ENCODE data around the gene VEZT. TPM values are rescaled to one million over a fixed set of nuclear protein-coding genes. Genes with fewer than 3 reads are reported as not detected.
"Not testable (repeated sequence)": the region's sequence is repeated elsewhere in the genome, so short reads cannot be mapped to it uniquely, and the experiment has no call there.

The VEZT gene
- total RNA-seq, 2 donors from 2014 or later, result 35.5 to 63.1 TPM

DNA sequence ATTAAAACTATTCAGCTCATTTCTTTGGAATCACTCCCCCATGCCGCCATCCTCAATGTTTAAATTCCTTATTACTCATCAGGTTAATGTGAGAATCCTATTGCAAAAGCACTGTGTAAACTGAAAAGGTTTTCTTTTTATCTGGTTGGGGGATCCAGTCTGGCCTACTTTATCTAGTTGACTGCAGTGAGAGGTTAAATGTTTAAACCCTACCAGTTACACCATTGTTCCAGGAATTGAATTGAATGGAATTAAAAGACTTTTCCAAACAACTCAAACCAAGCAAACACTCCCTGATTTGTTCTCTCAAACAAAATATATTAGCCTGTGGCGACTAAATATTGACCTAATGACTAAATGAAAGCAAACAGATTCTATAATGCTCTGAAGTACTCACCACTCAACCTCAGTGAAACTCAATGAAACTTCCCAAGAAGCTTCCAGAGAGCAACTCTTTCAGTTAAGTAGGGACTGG lies 100.5 kb downstream of the VEZT start:
- ATAC-seq (no peak), DNase-seq (ENCODE audit: low spot score in 2 of 2) (no peak)
- H3K27ac Mint-ChIP-seq, result no peak overlapping the region
- H3K9me3 Mint-ChIP-seq, result no peaks in the 10 kb centered on the region
- H3K36me3 Mint-ChIP-seq, result no peaks in the 10 kb centered on the region

- Mint-ChIP-seq H3K9me3 (no peaks in the 10 kb centered on the region), H3K27ac (no peak overlapping the region), H3K36me3 (no peaks in the 10 kb centered on the region)
- ATAC-seq (no peak), DNase-seq (ENCODE audit: low spot score in 2 of 2) (no peak)
Measured at GRCh38 chr12:95319694-95320331, 102.2 kb downstream of the VEZT start.

DNA sequence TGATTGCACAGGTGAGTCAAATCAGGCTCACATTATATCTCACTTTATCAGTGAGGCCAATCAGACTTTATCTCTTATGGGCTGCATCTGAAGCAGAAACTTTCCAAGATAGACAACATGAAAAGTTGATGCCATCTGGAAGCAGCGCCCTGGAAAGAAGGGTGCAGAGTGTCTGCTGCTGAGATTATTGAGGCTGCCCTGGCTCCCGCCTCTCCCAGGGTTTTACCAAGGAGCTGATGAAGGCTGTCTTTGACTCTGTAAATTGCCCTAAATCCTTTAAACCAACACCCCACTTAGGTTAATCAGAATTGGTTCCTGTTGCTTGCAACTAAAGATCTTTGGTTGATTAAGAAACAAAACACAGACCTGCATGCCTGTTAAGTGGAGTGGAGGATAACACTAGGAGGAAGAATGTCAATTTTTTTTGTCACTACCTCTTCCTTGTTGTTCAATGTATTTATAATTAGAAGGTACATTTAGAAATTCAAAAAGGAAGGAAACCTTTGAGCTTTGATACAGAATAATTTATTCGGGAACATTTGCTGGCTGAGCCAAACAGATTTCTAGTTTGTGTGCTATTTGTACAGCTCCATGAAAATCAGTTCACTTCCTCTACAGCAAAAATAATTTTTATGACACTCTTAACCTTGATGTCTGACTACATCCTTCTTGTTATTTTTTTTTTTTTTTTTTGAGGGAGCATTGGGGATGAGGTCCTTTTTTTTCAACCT lies 104.1 kb downstream of the VEZT start:
- Mint-ChIP-seq H3K36me3 (no peaks in the 10 kb centered on the region), H3K9me3 (no peaks in the 10 kb centered on the region), H3K27ac (no peak overlapping the region)
- ATAC-seq (no peak), DNase-seq (ENCODE audit: low spot score in 2 of 2) (no peak)

GRCh38 chr12:95322326-95322725 lies 104.7 kb downstream of the VEZT start:
- Mint-ChIP-seq H3K27ac (no peak overlapping the region), H3K36me3 (no peaks in the 10 kb centered on the region), H3K9me3 (no peaks in the 10 kb centered on the region)
- DNase-seq (ENCODE audit: low spot score in 2 of 2) (no peak), ATAC-seq (no peak)

GRCh38 chr12:95323212-95323611 lies 105.6 kb downstream of the VEZT start:
- no peaks in the 10 kb centered on the region for H3K9me3 Mint-ChIP-seq
- no peak for DNase-seq (ENCODE audit: low spot score in 2 of 2)
- H3K36me3 Mint-ChIP-seq, result no peaks in the 10 kb centered on the region
- H3K27ac Mint-ChIP-seq, result no peak overlapping the region
- no peak for ATAC-seq

- ATAC-seq; H3K36me3 Mint-ChIP-seq; H3K9me3 Mint-ChIP-seq; DNase-seq (ENCODE audit: low spot score in 2 of 2); H3K27ac Mint-ChIP-seq: not testable (repeated sequence)
Measured at GRCh38 chr12:95324246-95324645, 106.6 kb downstream of the VEZT start.

DNA sequence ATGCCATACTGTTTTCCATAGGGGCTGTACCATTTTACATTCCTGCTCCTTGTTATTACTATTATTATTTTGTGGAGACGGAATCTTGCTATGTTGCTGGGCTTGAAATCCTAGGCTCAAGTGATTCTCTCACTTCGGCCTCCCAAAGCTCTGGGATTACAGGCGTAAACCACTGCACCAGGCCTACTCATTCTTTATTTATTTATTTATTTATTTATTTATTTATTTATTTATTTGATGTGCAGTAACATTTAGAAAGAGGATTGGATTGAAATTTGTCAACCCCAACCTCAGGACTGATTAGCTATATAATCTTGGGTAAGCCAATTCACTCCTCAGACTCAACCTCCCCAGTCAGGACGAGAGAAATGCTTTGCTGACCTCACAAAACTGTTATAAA lies 107.9 kb downstream of the VEZT start:
- no peak for ATAC-seq
- DNase-seq (ENCODE audit: low spot score in 2 of 2), result no peak
- Mint-ChIP-seq H3K9me3 (no peaks in the 10 kb centered on the region), H3K36me3 (no peaks in the 10 kb centered on the region), H3K27ac (no peak overlapping the region)

DNA sequence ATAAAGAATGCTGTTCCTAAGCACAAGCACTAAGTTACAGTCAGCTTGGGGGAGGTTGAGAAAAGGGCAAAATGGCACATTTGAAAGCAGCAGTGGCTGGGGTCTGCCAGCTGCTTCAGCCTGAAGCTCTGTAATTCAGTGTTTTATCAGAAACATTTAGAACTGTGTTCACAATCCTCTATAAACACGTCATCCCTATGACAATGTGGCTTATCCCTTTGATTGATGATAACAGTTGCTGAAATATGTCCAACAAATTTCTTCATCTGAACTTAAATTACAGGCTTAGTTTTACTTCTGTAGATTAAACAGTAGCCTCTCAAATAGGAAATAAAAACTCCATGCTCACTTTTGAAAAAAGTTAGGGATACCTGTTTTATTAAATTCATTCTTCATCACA lies 108.8 kb downstream of the VEZT start:
- Mint-ChIP-seq H3K36me3 (no peaks in the 10 kb centered on the region), H3K9me3 (no peaks in the 10 kb centered on the region), H3K27ac (no peak overlapping the region)
- DNase-seq (ENCODE audit: low spot score in 2 of 2) (no peak), ATAC-seq (no peak)

- Mint-ChIP-seq H3K27ac (no peak overlapping the region), H3K36me3 (no peaks in the 10 kb centered on the region), H3K9me3 (no peaks in the 10 kb centered on the region)
- ATAC-seq (no peak), DNase-seq (ENCODE audit: low spot score in 2 of 2) (no peak)
Measured at GRCh38 chr12:95326855-95327254, 109.2 kb downstream of the VEZT start.

- Mint-ChIP-seq H3K9me3 (no peaks in the 10 kb centered on the region), H3K27ac (no peak overlapping the region), H3K36me3 (no peaks in the 10 kb centered on the region)
- no peak for ATAC-seq
- DNase-seq (ENCODE audit: low spot score in 2 of 2), result no peak
Measured at GRCh38 chr12:95328708-95329107, 111.1 kb downstream of the VEZT start.

- ATAC-seq, result no peak
- H3K9me3 Mint-ChIP-seq, result peaks cover 0 to 2% of the 10 kb centered on the region in 2 donors
- H3K27ac Mint-ChIP-seq, result no peak overlapping the region
- no peak for DNase-seq (ENCODE audit: low spot score in 2 of 2)
- H3K36me3 Mint-ChIP-seq, result no peaks in the 10 kb centered on the region
Measured at GRCh38 chr12:95335948-95336347, 118.3 kb downstream of the VEZT start.

- DNase-seq (ENCODE audit: low spot score in 2 of 2), result no peak
- H3K9me3 Mint-ChIP-seq, result peaks cover 3 to 5% of the 10 kb centered on the region in 2 donors
- no peak for ATAC-seq
- H3K36me3 Mint-ChIP-seq, result no peaks in the 10 kb centered on the region
- peak overlapping the region in 1 of 2 donors; percentile 43 for H3K27ac Mint-ChIP-seq
Measured at GRCh38 chr12:95336387-95337067, 118.9 kb downstream of the VEZT start.

- ATAC-seq (no peak), DNase-seq (ENCODE audit: low spot score in 2 of 2) (no peak)
- no peaks in the 10 kb centered on the region for H3K36me3 Mint-ChIP-seq
- H3K9me3 Mint-ChIP-seq, result peaks cover 3 to 5% of the 10 kb centered on the region in 2 donors
- H3K27ac Mint-ChIP-seq, result peak overlapping the region in 1 of 2 donors; percentile 43
Measured at GRCh38 chr12:95337146-95337545, 119.5 kb downstream of the VEZT start.

- no peak for DNase-seq (ENCODE audit: low spot score in 2 of 2)
- no peaks in the 10 kb centered on the region for H3K36me3 Mint-ChIP-seq
Measured at GRCh38 chr12:95339086-95339788, 121.6 kb downstream of the VEZT start.

GRCh38 chr12:95342008-95342407 lies 124.4 kb downstream of the VEZT start:
- no peak for DNase-seq (ENCODE audit: low spot score in 2 of 2)
- peak in 1 of 2 donors; percentile 68 for ATAC-seq
- Mint-ChIP-seq H3K36me3 (no peaks in the 10 kb centered on the region), H3K9me3 (peaks cover 3 to 5% of the 10 kb centered on the region in 2 donors), H3K27ac (no peak overlapping the region)

More at GRCh38 chr12:95339086-95339788, 121.6 kb downstream of the VEZT start:
- peaks cover 3 to 5% of the 10 kb centered on the region in 2 donors for H3K9me3 Mint-ChIP-seq
- ATAC-seq, result no peak
- no peak overlapping the region for H3K27ac Mint-ChIP-seq

GRCh38 chr12:95343461-95344230 lies 126.0 kb downstream of the VEZT start:
- H3K9me3 Mint-ChIP-seq, result peaks cover 3 to 5% of the 10 kb centered on the region in 2 donors
- H3K36me3 Mint-ChIP-seq, result no peaks in the 10 kb centered on the region
- no peak overlapping the region for H3K27ac Mint-ChIP-seq
- DNase-seq (ENCODE audit: low spot score in 2 of 2), result no peak
- ATAC-seq, result no peak
